ENCODE data around the gene SIGLEC10.
"Not testable (repeated sequence)": the region's sequence is repeated elsewhere in the genome, so short reads cannot be mapped to it uniquely, and the experiment has no call there.

SIGLEC10 gene

GRCh38 chr19:51417107-51417809 lies at the start of gene SIGLEC10:
Gene SIGLEC10 (minus strand): TSS chr19:51417642. CDS start chr19:51417581, 61 bp downstream.
- DNase-seq, result no peak
- in situ Hi-C loops (cut with HindIII; ENCODE audit: low pct_ligation_motif_present, low pct_unique_long_range_greater_than_20kb, low sequenced_read_pairs), result no loop called here

GRCh38 chr19:51466723-51467122 lies 49.3 kb upstream of the SIGLEC10 start:
- DNase-seq, result no peak
- in situ Hi-C loops (cut with HindIII; ENCODE audit: low pct_ligation_motif_present, low pct_unique_long_range_greater_than_20kb, low sequenced_read_pairs), result no loop called here

DNA sequence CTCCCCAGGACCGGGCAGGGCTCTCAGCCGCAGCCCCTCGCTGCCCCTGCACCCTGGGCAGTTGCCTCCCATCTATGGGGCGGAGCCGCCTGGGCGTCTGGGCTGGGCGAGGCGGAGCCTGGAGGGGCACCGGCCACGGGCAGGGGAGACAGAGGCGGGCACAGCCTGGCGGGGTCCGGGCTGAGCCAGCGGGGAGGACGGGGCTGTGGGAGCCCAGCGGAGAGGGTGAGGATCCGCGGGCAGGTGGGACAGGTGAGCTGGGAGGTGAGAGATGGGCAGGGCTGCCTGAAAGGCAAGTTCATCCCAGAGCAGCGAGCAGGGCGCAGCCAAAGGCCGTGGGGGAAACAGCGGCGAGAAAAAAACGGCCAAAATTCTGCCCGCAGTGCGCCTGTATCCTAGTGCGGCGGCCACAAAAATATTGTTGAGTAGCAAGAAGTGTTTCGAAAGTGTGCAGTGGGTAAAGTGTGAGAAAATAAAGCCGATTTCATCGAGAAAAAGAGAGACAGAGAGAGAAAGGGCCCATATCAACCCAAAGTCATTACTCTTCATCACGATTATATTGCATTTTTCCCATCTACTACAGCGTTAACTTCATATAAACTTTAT lies 46.6 kb upstream of the SIGLEC10 start:
- DNase-seq; in situ Hi-C loops (cut with HindIII; ENCODE audit: low pct_ligation_motif_present, low pct_unique_long_range_greater_than_20kb, low sequenced_read_pairs): not testable (repeated sequence)

DNA sequence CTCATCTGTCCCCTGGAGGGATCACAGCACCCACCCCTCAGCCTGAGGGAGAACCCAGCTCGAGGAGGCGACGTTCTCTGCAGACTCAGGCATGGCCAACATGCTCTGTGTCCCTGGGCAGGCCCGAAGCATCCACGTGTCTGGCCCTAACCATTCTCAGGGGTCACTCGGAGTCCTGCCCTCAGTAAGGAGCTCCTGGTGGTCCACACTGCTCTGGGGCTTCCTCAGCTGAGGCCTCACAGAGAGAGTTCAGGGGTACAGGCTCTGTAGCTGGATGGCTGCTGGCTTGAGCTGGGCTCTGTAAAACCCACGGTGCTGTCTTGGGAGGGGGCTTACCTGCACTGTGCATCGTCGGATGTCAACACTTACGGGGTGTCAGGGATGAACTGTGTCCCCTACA lies 45.2 kb upstream of the SIGLEC10 start:
- in situ Hi-C loops (cut with HindIII; ENCODE audit: low pct_ligation_motif_present, low pct_unique_long_range_greater_than_20kb, low sequenced_read_pairs), result no loop called here
- DNase-seq, result no peak

- no peak for DNase-seq
- in situ Hi-C loops (cut with HindIII; ENCODE audit: low pct_ligation_motif_present, low pct_unique_long_range_greater_than_20kb, low sequenced_read_pairs), result no loop called here
Observed at GRCh38 chr19:51462276-51462675, 44.8 kb upstream of the SIGLEC10 start.

GRCh38 chr19:51461723-51462161 lies 44.3 kb upstream of the SIGLEC10 start:
- in situ Hi-C loops (cut with HindIII; ENCODE audit: low pct_ligation_motif_present, low pct_unique_long_range_greater_than_20kb, low sequenced_read_pairs), result no loop called here
- no peak for DNase-seq

DNA sequence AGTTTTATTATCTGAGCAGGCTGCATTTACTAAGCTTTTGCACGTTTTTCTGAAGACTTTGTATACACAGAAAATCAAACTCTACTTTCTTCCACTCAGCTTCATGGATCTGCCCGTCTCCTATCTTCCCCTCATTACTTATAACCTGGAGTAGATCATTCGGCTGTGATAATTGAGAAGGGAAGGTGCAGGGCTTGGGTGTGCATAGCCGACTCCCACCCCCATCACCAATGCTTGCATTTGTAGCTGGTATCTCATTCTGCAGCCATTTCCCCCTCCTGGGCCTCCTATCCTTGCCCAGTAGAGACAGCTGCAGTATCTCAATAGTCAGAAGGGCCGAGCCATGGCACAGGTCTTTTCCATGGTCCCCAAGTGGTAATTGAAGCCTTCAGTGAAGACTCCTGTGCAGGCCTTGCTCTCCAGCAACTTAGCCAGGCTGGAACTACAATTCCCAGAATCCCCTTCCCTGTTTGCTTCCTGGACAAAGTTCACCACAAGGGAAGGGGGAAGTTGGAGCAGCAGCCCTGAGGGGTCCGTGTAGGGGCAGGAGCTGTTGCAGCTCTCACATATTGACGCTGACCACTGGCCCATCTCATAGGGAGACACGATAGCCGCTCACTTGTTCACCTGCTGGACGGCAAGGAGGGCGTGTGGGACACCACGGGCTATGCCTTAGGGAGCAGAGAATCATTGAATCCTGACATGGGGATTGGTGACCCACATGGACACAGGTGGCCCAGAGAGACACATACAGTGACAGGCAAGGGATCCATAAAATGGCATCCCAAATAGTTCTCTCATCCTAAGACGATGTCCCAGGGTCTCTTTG lies 42.9 kb upstream of the SIGLEC10 start:
- DNase-seq, result no peak
- in situ Hi-C loops (cut with HindIII; ENCODE audit: low pct_ligation_motif_present, low pct_unique_long_range_greater_than_20kb, low sequenced_read_pairs), result no loop called here

DNA sequence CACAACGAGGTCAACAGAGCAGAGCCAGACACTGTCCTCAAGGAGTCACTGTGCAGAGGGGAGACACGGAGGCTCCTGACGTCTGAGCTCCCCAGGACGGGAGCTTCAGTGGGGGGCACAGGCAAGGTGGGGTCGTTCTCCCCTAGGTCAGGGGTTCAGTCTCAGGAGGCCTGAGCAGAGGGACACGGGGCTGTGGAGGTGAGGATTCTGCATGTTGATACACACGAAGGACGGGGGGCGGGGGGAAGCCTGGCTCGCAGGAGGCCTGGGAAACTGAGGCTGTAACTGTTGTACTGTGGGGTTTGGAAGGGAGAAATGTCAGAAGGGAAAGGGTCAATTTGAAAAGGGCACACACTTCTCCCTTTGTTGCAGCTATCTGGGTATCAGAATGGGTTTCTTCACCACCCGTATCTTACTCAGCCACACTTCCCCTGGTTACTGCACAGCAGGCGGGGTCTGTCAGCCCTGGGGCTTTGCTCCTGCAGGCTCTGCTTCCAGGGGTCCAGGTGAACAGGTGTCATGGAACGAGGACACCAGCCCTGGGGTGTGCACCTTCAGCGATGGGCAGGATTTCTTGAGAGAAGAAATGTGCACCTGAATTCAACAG lies 41.6 kb upstream of the SIGLEC10 start:
- in situ Hi-C loops (cut with HindIII; ENCODE audit: low pct_ligation_motif_present, low pct_unique_long_range_greater_than_20kb, low sequenced_read_pairs), result no loop called here
- no peak for DNase-seq

- in situ Hi-C loops (cut with HindIII; ENCODE audit: low pct_ligation_motif_present, low pct_unique_long_range_greater_than_20kb, low sequenced_read_pairs), result no loop called here
- no peak for DNase-seq
Observed at GRCh38 chr19:51458051-51458645, 40.7 kb upstream of the SIGLEC10 start, which contains the start of gene SIGLEC8. Gene SIGLEC8 (minus strand): TSS chr19:51458454. CDS start chr19:51458387, 67 bp downstream.

DNA sequence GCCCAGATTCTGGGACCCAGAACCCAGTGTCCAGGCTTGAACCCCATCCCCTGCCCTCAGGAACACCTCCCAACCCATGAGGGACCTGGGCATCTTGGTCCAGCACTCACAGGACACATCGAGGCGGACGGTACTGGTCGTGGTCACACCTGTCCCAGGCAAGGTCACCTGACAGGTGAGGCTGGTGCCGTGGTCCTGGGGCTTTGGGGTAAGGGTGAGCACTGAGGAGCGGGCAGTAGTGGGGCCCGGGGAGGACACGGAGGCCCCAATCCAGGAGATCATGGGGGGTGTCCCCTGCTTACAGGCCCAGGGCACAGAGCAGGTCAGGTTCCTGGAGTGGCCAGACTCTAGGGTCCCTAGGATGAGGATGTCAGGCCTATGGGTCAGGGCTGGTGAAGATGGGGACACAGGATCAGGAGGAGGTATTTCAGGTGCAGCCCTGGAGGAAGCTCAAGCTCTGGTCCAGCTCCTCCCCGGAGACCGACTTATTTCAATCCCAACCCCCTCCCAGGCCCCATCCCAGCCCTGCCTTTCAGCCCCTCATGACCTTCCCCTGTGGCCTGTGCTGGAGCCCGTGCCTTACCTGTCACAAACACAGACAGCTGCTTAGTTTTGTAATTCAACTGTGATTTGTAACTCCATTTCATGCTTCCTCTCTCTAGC lies 40.0 kb upstream of the SIGLEC10 start:
- no peak for DNase-seq
- in situ Hi-C loops (cut with HindIII; ENCODE audit: low pct_ligation_motif_present, low pct_unique_long_range_greater_than_20kb, low sequenced_read_pairs), result no loop called here

- DNase-seq, result no peak
- in situ Hi-C loops (cut with HindIII; ENCODE audit: low pct_ligation_motif_present, low pct_unique_long_range_greater_than_20kb, low sequenced_read_pairs), result no loop called here
Observed at GRCh38 chr19:51456541-51457290, 39.3 kb upstream of the SIGLEC10 start.

GRCh38 chr19:51450730-51451307 lies 33.4 kb upstream of the SIGLEC10 start:
- in situ Hi-C loops (cut with HindIII; ENCODE audit: low pct_ligation_motif_present, low pct_unique_long_range_greater_than_20kb, low sequenced_read_pairs), result no loop called here
- no peak for DNase-seq

DNA sequence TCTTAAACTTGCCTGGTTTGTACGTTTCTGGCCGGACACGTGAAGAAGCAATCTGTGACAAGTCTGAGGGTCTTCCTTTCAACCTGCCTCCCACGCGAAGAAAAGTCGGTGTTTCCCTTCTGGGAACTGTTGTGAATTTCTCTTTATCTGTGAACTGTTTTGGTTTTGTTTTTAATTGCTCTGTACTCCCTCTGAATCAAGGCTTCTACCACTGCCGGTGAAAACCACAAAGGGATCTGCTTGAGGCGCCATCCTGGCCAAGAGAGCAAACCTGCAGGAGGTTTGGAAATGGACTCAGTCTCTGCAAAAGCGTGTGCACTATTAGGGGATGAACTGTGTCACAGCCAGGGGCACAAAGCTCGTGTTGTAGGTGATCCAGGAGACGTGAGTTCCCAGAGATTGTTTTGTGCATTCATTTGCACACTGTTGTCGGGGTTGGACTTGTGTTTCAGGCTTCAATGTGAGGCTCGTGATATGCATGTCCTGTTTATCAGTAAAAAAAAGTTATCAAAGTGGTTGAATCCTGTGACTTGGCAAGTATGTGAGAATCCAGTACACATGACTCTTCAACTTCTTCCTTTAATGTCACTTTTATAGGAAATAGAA lies 31.1 kb upstream of the SIGLEC10 start:
- no peak for DNase-seq
- in situ Hi-C loops (cut with HindIII; ENCODE audit: low pct_ligation_motif_present, low pct_unique_long_range_greater_than_20kb, low sequenced_read_pairs), result no loop called here

- DNase-seq, result no peak
- in situ Hi-C loops (cut with HindIII; ENCODE audit: low pct_ligation_motif_present, low pct_unique_long_range_greater_than_20kb, low sequenced_read_pairs), result no loop called here
Observed at GRCh38 chr19:51448011-51448410, 30.6 kb upstream of the SIGLEC10 start.

GRCh38 chr19:51447510-51447909 lies 30.1 kb upstream of the SIGLEC10 start:
- in situ Hi-C loops (cut with HindIII; ENCODE audit: low pct_ligation_motif_present, low pct_unique_long_range_greater_than_20kb, low sequenced_read_pairs); DNase-seq: not testable (repeated sequence)

DNA sequence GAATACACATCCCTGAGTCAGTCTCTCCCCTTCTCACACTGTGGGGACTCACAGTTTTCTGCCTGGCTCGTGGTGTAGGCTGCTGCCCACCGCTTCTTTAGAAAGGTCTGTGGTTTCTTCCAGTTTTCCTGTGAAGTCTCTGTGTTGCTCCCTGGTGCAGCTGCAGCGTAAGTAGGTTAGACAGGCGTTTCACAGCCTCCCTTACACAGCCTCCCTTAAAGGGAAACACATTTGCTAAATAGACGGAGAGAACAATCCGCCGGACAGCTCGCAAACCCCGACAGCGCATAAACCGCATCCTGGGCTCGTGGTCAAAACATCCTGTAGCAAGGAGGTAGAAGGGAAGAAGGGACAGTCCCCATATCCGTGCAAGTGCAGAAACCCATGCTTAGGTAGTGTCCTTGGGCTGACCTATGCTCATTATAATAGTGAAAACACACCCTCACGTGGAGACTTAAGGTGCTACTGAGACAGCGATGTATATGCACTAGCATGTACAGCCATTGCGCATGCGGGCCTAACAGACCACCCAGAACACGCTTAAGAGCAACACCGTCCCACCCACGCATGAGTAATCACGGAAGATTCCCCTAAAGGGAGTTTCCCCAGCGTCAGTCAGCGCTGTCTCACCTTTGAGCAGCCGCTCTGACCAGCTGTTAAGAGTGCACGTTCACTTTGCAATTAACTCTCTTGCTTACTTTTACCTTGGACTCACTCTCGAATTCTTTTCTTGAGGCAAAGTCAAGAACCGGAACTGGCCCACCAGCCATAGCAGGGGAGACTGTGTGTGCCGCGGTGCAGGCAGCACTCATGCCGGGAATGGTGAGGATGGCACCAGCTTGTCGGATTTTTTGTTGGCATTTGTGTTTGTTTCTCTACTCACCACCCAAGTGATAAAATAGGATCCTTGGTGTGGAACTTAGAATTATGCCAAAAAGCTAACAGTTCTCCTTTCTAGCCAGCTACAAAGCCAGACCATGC lies 24.3 kb upstream of the SIGLEC10 start:
- DNase-seq, result no peak
- in situ Hi-C loops (cut with HindIII; ENCODE audit: low pct_ligation_motif_present, low pct_unique_long_range_greater_than_20kb, low sequenced_read_pairs), result no loop called here
